ENCODE data around the gene GPATCH4. TPM values are rescaled to one million over a fixed set of nuclear protein-coding genes. Genes with fewer than 3 reads are reported as not detected.
A peak's percentile ranks its signal among the peaks of the same experiment; 100 is the strongest.

The GPATCH4 gene
- total RNA-seq, 1 donor from 2014 or later: 18.6 TPM

GRCh38 chr1:156645666-156646065 is 44.4 kb upstream of the GPATCH4 start:
- Mint-ChIP-seq H3K36me3 (ENCODE audit: low read depth, unreplicated experiment) (peaks cover 18% of the 10 kb centered on the region), H3K9me3 (ENCODE audit: unreplicated experiment) (peaks cover 5% of the 10 kb centered on the region), H3K27me3 (ENCODE audit: unreplicated experiment) (peaks cover 18% of the 10 kb centered on the region), H3K4me1 (ENCODE audit: unreplicated experiment) (peaks cover 12% of the 10 kb centered on the region), H3K27ac (ENCODE audit: unreplicated experiment) (no peak overlapping the region), H3K4me3 (ENCODE audit: unreplicated experiment) (peak overlapping the region; percentile 73)
- no peak for TF ChIP-seq CTCF (IDR thresholded peaks at IDR 0.05; ENCODE audit: unreplicated experiment)
- DNase-seq (ENCODE audit: low spot score): no peak

GRCh38 chr1:156645056-156645455 is 43.8 kb upstream of the GPATCH4 start:
- Mint-ChIP-seq H3K4me1 (ENCODE audit: unreplicated experiment) (peaks cover 12% of the 10 kb centered on the region), H3K4me3 (ENCODE audit: unreplicated experiment) (peak overlapping the region; percentile 73), H3K36me3 (ENCODE audit: low read depth, unreplicated experiment) (peaks cover 18% of the 10 kb centered on the region), H3K9me3 (ENCODE audit: unreplicated experiment) (peaks cover 5% of the 10 kb centered on the region), H3K27ac (ENCODE audit: unreplicated experiment) (no peak overlapping the region), H3K27me3 (ENCODE audit: unreplicated experiment) (peaks cover 21% of the 10 kb centered on the region)
- TF ChIP-seq CTCF (IDR thresholded peaks at IDR 0.05; ENCODE audit: unreplicated experiment): no peak
- no peak for DNase-seq (ENCODE audit: low spot score)

- Mint-ChIP-seq H3K27me3 (ENCODE audit: unreplicated experiment) (peaks cover 22% of the 10 kb centered on the region), H3K9me3 (ENCODE audit: unreplicated experiment) (peaks cover 5% of the 10 kb centered on the region), H3K36me3 (ENCODE audit: low read depth, unreplicated experiment) (peaks cover 18% of the 10 kb centered on the region), H3K27ac (ENCODE audit: unreplicated experiment) (no peak overlapping the region), H3K4me1 (ENCODE audit: unreplicated experiment) (peaks cover 12% of the 10 kb centered on the region), H3K4me3 (ENCODE audit: unreplicated experiment) (no peak overlapping the region)
- TF ChIP-seq CTCF (IDR thresholded peaks at IDR 0.05; ENCODE audit: unreplicated experiment): no peak
- DNase-seq (ENCODE audit: low spot score): no peak
Measured at GRCh38 chr1:156644640-156645039, 43.4 kb upstream of the GPATCH4 start.

- no peak for DNase-seq (ENCODE audit: low spot score)
- TF ChIP-seq CTCF (IDR thresholded peaks at IDR 0.05; ENCODE audit: unreplicated experiment): no peak
- Mint-ChIP-seq H3K27me3 (ENCODE audit: unreplicated experiment) (peaks cover 22% of the 10 kb centered on the region), H3K36me3 (ENCODE audit: low read depth, unreplicated experiment) (peaks cover 18% of the 10 kb centered on the region), H3K4me3 (ENCODE audit: unreplicated experiment) (no peak overlapping the region), H3K4me1 (ENCODE audit: unreplicated experiment) (peaks cover 12% of the 10 kb centered on the region), H3K9me3 (ENCODE audit: unreplicated experiment) (peaks cover 5% of the 10 kb centered on the region), H3K27ac (ENCODE audit: unreplicated experiment) (no peak overlapping the region)
Measured at GRCh38 chr1:156644146-156644545, 42.9 kb upstream of the GPATCH4 start.

- no peak for DNase-seq (ENCODE audit: low spot score)
- Mint-ChIP-seq H3K4me1 (ENCODE audit: unreplicated experiment) (peaks cover 12% of the 10 kb centered on the region), H3K36me3 (ENCODE audit: low read depth, unreplicated experiment) (peaks cover 18% of the 10 kb centered on the region), H3K27me3 (ENCODE audit: unreplicated experiment) (peaks cover 22% of the 10 kb centered on the region), H3K27ac (ENCODE audit: unreplicated experiment) (no peak overlapping the region), H3K9me3 (ENCODE audit: unreplicated experiment) (peaks cover 5% of the 10 kb centered on the region), H3K4me3 (ENCODE audit: unreplicated experiment) (peak overlapping the region; percentile 29)
- TF ChIP-seq CTCF (IDR thresholded peaks at IDR 0.05; ENCODE audit: unreplicated experiment): no peak
Measured at GRCh38 chr1:156643778-156644092, 42.5 kb upstream of the GPATCH4 start.
